Measurements from ENCODE around the gene ENDOU.
"Not testable (repeated sequence)": the region's sequence is repeated elsewhere in the genome, so short reads cannot be mapped to it uniquely, and the experiment has no call there.

The ENDOU gene

DNA sequence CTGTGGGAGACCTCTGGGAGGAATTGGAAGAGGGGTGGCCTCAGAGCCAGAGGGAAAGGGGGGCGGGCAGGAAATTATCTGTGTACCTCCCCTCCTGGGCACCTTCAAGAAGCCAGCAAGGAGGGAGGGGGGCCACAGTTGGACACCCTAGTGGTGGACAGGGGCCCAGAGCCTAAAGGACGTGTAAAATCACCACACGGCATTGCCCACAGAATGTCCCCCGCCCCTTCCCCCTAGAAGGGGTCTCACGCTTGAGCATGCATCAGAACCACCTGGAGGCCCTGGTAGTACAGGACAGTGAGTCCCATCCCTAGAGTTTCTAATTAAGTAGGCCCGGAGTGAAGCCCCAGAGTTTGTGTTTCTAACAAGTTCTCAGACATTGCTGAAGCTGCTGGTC, 8.2 kb downstream of the ENDOU start:
- DNase-seq, result no peak

DNA sequence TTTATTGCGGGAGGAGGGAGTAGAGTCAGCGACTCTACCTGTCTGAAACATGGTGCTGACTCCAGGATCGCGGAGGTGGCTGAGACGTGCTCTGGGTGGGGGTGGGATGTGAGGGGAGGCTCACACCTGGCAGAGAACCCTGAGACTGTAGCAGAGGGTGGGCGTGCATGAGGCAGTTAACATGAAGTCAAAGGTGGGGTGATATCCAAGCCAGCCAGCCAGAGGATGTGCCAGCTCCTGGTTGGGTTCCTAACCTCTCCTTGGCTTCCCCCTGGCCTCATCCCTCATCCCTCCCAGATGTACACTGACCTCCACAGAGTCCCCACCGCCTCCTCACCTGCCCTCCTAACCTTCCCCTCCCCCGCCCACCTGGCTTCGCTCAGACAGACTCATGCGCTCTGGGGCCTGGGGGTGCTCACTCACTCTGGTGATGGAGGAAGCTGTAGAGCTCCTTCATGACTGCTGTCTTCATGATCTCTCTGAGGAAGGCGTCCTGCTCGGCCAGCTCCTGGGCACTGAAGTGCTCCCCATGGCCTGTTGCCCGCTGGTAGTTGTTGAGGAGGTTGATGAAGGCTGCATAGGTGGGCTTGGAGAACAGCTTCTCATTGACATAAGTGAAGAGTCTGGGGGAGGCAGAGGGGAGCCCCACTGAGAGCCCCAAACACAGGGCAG, 9.3 kb downstream of the ENDOU start:
- no peak for DNase-seq

DNA sequence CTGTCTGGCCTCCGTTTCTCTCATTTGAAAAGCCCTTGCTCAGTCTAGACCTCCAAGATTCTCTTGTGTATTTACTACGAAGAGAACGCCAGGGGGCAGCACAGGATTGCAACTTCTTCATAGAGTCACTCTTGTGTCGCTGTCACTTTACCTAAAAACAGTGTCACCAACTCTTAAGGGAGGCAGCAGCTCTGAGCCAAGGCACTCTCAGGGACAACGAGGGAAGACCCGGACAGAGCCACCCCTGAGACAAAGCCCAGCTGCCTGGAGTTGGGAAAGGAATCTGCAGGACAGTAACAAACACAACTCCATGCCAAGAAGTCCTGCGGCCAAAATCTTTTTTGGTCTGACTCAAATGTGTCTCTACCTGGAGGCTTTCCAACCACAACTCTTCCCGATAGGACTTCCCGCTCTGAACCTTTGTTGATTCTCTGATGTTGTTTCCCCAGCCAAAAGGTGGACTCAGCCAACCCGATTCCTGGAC, 9.9 kb downstream of the ENDOU start:
- peak; percentile 79 for DNase-seq

DNA sequence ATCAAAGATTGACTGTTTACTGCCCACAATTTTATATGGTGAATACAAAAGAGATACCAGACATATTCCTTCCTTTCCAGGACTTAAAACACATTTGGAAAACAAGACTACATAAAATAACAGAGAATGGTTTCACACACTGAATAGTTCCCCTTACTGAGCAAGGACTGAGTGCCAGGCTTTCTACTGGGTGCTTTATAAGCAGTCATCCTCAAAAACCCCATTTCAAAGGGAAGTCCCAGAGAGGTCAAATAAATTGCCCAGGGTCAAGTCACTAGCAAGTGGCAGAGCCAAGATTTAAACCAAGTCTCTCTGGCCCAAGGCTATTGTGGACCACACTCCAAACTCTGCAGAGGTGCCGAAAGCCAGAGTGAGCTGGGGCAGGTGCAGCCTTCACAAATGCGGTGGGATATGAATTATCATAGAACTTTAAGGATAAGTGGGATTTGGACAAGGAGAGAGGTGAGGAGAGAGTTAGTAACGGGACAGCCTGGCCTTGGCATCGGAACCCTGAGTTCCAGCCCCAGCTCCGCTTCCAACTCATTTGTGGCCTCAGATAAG, 10.4 kb downstream of the ENDOU start:
- no peak for DNase-seq

DNA sequence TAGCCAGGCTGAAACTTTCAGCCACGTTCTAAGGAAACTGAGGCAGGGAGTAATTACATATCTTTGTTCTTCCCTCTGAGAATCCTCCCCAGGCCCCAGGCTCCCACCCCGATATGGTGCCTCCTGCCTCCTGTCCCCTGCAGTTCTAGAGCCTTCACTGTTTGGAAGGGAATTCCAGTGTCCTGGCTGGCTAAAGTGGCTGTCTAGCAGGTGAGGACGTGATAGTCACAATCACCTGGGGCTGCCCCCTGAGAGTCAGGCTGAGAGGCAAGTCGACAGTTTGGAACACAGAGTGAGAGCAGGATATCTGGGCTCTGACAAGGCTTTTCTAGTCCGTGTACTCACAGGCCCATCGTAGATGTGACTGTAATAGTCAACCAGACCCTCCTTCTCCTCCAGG, 13.1 kb downstream of the ENDOU start:
- no peak for DNase-seq

DNA sequence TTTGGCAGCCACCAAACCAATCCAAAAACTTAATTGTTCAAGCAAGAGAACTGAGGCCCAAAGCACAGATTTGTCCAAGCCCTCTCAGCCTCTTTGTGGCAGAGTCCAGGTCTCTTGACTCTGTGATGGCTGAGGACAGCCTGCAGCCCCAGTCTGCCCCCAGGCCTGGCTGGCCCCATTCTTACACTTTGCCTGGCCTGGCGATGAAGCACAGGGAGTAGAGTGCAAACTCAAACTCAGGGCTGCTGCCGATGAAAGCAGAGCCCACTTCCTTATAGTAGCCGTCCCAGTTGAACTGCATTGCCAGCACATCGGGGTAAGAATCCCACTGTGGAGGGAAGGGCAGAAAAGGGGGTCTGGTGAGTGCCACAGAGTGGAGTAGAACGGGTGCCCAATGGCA, 13.8 kb downstream of the ENDOU start:
- no peak for DNase-seq

DNA sequence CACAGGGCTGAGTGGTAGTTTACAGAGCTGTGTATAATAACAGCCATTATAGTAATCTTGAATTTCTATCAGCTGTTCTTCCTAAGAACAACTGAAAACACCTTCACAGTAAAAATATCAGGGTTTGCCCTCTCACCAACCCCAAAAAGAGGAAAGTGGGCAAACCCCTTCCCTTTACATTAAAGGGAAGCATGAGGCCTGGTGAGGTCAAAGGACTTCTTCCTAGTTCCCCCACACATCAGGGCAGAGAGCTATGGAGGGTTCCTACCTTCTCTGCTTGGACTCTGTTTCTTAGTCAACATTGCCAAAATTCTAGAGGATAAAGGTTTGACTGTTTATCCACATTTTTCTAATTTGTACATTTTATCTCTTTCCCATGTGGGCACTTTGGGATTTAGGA, 15.0 kb downstream of the ENDOU start:
- DNase-seq, result no peak

DNA sequence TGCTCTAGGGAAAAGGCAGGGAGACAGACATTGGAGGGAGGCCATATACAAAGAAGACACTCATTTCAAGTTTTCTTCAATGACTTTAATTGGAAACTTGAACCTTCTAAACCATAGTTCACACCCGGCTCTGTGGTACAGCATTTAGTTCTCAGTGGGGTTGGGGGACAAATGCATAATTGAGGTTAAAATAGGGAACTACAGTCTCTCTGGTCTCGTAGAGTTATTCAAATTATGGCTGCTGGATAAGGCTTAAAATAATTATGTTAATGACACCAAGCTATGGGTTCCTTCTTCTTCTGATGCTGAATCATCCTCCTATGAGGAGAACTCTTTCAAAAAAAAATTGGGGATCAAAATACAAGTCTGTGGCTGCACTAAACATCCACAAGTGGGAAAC, 15.6 kb downstream of the ENDOU start:
- no peak for DNase-seq

DNA sequence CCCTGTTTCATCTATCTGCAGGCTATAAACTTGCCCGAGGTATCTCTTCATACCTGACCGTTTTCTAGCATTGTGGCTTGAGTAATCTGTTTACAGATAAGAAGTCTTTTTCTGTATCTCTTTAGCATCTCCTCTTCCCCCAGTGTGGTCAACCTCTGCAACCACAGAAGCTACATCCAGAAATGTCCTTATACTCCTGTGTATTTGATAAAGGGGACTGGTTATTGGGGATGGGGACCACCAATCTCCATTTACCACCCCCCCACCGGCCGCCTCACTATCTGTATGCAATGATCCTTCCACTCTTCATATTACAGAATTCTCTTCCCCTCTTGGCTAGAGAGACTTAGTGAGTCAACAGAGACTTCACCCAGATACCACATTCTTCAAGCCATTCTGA, 16.1 kb downstream of the ENDOU start:
- no peak for DNase-seq

DNA sequence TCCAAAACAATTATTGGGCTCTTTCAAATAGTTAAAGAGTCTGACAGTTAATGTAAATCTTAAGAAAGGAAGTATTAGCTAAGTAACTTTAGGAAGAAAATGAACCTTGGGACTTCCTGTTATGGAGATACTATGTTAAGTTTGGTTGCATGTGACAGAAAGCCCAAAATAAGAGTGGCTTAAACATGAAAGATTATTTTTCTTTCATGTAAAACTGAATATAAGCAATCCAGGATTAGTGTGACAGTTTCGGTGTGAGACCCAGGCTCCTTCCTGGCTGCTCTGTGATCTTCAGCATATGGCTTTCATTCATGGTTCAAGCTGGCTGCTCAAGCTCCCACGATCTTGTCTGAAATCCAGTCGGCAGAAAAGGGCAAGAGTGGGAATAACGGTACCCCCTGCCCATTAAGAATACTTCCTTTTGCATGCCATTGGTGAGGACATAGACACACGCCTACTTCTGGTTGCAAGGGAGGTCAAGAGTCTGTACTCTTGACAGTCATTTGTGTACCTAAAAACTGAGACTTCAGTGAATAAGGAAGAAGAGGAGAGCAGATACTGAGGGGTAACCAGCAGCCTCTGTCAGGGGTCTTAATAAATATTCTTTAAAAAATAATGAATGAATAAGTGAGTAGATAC, 17.3 kb downstream of the ENDOU start:
- no peak for DNase-seq

DNA sequence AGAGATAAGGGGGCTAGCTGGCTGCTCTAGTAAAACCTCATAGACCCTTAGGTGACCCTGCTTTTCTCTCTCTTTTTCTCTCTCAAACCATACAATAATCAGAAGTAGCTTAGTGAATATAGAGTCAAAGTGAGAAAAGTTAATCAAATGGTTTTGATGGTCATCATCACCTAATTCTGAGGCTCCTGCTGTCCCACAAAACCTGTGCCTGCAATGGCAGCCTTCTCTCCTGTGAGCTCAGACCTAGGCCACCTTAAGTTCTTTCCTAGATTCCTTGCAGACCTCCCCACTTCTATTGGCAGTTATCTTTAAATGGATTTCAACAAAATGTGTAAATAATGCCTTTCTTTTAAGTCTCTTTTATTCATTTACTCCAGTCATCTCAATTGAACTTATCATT, 17.9 kb downstream of the ENDOU start:
- DNase-seq, result no peak

DNA sequence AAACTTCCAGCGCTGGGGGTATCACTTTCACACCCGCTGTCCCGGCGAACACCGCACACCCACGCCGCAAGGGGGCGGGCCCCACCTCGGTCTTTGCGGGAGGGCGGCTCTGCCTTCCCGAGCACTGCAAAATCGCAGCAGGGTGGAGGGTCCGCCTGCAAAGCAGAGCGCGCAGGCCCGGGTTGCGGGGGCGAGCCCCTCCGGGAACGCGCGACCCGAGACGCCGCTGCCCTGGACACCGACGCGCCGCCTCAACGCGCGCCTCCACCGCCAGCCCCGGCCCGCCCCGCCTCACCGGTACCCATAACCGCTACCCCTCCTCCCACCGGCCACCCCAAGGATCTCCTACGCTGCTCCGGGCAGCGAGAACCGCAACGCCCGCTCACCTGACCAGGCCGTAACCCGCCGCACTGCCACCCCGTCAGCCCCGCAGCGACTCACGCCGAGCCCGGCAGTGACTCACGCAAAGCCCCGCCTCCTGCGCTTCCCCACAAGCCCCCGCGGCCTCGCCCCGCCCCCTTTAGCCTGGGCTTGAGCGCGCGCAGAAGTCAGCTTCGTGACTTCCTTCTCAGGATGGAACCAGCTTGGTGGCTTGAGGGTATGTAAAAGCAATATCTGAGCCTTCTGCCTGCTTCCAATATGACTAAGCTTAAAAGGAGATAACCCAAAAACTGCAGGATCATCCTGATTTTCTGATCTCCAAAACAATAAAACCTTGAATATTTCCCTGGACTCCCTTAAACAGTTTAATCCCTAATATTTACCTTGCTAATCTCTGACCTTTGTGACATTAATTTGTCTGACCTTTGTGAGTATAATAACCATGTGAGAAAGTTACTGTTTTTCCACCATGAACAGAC, 19.5 kb downstream of the ENDOU start, which contains the start of gene RPAP3:
Gene RPAP3 (minus strand): TSS at position 465 of the 860 bp plus-strand sequence. CDS start 3,190 bp downstream, outside the sequence.
- peak; percentile 99 for DNase-seq

DNA sequence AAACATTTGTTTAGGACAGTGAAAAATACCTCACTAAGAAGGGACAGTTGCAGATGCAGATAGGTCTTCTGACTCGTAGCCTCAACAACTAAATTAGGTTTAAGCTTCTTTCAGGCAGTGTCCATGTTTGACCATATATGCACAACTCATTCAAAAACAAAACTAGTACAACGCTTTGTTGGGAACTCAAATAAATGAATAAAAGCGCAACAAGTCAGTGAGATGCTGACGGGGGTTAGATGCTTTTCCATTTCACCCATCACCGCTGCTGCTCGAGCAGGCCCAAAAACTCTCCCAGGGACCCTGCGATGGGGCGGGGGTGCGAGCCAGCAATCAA, 20.1 kb downstream of the ENDOU start:
- DNase-seq, result no peak

DNA sequence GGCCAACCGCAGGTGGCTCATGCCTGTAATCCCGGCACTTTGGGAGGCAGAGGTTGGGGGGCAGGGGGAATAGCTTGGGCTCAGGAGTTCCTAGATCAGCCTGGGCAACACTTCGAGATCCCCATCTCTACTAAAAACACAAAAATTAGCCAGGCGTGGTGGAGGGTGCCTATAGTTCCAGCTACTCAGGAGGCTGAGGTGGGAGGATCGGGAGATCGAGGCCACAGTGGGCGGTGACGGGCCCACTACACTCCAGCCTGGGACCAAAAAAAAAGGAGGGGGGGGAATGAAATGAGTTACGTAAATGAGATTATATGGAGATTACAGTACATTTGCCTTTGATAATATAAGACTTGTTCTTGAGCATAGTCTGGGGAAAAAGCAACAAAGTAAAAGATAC, 20.6 kb downstream of the ENDOU start:
- no peak for DNase-seq

DNA sequence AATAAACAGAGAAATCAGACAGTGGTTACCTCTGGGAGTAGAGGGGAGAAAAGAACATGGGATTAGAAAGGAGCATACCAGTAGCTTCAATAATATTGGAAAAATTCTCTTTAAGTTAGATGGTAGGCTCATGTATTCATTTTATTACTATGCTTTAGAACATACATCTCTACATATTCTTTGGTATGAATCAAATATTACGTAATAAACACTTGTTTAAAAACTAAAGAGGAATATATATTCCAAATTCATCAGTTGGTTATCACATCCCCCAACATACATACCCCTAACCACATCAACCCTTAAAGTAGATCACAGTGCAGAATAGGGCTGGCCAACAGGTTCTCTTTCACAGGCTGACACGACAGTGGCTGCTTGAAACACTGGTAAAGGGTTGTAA, 25.0 kb downstream of the ENDOU start:
- DNase-seq, result no peak

DNA sequence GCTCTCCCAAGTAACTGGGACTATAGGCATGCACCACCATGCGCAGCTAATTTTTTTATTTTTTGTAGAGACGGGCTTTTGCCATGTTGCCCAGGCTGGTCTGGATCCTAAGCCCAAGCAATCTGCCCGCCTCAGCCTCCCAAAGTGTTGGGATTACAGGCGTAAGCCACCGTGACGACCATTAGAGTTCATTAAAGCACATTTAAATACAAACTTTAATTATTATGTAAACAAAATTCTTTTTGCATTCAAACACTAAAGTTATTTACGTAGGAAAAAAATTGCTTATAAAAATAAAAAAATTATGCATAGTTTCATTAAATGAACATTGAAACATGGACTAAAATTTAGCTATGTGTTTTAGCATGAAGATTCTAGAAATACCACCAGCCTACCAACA, 26.7 kb downstream of the ENDOU start:
- no peak for DNase-seq

DNA sequence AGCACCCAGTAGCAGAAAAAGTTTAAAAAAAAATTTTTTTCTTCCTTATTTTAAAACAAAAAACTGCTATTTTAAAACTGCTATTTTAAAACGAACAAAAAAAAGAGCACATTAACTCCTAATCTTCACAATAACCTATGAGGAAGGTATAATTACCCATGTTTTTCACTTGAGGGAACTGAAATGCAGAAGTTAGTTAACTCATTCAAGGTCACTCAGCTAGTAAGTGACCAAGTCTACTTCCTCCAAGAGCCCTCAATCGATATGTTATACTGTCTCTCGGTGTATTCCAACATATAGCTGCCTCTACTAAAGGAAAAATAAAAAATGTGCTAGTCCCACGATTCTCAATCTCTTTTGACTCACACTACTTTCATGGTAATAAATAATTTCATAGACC, 27.2 kb downstream of the ENDOU start:
- DNase-seq, result no peak

DNA sequence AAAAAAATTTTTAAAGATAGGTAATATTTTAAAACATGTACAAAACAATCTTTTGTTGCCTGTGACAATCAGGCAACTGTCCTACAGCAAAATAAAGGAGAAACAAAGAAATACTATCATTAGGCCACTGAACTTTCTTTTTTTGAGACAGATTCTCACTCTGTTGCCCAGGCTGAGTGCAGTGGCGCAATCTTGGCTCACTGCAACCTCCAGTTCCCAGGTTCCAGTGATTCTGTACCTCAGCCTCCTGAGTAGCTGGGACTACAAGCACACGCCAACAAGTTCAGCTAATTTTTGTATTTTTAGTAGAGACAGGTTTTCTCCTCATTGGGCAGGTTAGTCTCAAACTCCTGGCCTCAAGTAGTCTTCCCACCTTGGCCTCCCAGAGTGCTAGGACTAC, 36.1 kb downstream of the ENDOU start:
- no peak for DNase-seq

DNA sequence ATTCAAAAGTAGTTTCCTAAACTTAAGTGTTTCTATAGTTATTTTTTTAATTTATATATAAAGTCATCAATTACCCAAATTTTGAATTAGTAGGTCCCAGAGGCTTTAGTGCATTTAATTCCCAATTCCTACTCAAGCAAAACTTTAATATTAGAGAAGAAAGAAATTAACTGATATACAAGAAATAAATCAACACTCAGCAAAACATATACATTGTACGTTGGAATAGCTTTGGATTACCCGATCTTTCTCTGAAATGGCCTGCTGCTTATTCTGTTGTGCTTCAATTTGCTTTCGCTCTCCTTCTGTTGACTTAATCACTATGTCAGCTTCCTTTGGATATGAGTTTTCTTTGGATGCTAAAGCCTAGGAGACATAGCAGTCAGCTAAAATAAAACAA, 37.7 kb downstream of the ENDOU start:
- DNase-seq, result no peak

DNA sequence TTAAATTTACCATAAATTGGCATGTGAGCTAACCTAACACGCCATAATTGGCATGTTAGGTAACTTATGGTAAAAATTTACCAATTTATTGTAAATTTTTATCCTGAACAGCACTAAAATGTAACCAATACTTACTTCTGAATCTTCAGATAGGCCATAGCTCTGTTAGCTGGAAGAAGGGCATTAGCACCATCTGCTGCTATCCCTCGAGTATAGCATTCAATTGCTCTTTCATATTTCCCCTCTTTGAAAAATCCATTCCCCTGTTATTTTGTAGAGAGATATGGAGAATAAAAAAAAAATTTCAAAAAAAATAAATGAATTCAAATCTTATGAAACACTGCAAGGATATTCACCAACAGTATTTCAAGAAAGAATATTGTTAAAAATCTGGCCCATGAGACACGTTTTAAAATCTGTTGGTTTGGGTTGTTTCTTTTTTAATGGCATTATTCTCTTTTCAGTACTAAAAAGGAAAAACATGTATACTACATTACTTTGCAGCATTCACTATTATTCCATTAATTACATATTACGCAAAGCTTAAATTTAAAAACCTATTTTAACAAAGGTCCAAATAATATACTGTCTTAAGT, 38.5 kb downstream of the ENDOU start:
- DNase-seq, result peak; percentile 18

DNA sequence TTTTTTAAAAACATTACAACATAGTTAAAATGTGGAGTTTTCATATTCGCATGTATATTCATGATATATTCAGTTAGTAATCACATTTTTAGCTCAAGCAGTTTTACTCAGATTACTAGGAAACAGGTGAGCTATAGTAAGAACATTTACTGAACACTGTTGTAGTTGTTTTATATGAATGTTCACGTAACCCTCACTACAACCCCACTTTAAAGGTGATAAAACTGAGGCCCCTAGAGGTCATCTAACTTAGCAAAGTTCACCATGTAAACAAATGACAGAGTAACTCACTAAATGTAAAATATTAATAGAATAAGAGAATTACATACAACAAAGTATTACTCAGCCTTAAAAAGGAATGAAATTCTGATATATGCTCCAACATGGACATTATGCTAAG, 45.5 kb downstream of the ENDOU start:
- no peak for DNase-seq

DNA sequence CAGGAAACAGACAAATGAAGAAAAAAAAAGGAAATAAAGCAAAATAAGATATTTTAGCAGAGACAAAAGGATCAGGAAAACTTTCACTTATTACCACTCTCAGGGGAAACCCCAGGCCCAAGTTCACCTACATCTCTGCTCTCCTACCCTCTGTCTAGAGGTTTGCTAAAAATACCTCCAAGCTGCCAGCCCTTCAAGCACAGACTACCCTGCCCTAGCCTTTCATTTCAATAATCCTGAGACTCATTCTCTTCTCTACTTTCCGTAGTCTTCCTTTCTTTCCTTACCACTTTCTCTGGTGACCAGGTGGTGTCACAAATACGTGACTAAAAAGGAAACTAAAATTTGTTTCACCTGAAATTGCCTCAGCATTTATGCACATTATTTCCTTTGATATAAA, 53.2 kb downstream of the ENDOU start:
- no peak for DNase-seq

DNA sequence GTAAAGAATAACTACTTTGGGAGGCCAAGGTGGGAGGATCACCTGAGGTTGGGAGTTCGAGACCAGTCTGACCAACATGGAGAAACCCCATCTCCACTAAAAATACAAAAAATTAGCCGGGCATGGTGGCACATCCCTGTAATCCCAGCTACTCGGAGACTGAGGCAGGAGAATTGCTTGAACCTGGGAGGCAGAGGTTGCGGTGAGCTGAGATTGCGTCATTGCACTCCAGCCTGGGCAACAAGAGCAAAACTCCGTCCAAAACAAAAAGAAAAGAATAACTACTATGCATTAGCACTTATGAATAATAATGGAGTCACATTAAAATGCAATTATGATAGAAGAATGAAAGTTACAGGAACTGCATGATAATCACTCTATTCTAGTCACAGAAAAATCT, 57.4 kb downstream of the ENDOU start:
- not testable (repeated sequence) for DNase-seq

Measured in activated naive CD4-positive, alpha-beta T cell treated with anti-CD3 and anti-CD28 coated beads, Interleukin-2, amount 50 U/mL, for 16 hours (primary cell).